UCSD-AML1 (cell line): ENCODE data around the gene NRXN2.
A peak's percentile ranks its signal among the peaks of the same experiment; 100 is the strongest.

Experiments used
- DNase-seq: peaks from one replicate; lab custom pipeline; 2025; ENCODE audit not compliant: unreplicated experiment; lab: John Stamatoyannopoulos, UW

The NRXN2 gene

DNA sequence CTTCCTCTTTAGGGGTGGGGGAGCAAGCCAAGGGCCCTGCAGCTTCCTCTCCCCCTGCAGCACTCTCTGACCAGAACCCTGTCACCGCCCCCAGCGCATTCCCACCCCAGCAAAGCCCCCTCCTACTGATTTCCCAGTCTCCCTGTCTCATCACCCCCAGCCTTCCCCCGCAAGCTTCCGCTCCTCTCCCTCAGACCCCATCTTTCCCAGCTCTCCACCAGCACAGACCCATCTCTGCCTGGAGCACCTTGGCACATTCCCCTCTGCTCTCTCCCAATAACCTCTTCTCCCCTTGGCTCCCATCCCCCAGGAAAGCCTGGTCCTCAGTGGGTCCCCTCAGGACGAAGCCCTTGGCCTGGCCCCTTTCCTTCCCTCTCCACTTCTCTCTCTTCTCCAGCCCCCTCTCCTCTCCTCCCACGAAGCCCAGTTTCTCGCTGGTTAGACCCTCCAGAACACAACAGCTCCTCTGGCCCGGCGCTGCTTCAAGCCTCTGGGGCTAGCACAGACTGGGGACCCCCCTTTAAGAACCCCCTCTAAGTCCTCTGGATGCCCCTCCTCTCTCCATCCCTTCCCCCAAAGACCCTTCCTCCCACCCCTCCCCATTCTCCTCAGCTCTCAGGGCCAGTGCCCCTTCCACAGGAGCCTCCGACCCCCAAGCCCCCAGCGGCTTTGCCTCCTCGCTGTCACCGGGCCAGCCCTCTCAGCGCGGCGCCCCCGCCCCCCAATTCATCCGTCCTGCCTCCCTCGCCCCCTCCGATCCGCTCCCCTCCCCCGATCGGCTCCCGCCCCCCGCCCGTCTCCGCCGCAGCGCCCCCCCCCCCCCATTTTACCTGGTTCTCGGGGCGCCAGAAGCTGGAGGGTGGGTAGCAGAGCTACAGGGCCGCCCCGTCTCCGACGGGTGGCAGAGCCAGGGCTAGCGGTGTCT lies 594 bp downstream of the NRXN2 start:
- no peak for DNase-seq

- DNase-seq, result no peak
Observed at GRCh38 chr11:64721359-64721699, 1.7 kb downstream of the NRXN2 start.

DNA sequence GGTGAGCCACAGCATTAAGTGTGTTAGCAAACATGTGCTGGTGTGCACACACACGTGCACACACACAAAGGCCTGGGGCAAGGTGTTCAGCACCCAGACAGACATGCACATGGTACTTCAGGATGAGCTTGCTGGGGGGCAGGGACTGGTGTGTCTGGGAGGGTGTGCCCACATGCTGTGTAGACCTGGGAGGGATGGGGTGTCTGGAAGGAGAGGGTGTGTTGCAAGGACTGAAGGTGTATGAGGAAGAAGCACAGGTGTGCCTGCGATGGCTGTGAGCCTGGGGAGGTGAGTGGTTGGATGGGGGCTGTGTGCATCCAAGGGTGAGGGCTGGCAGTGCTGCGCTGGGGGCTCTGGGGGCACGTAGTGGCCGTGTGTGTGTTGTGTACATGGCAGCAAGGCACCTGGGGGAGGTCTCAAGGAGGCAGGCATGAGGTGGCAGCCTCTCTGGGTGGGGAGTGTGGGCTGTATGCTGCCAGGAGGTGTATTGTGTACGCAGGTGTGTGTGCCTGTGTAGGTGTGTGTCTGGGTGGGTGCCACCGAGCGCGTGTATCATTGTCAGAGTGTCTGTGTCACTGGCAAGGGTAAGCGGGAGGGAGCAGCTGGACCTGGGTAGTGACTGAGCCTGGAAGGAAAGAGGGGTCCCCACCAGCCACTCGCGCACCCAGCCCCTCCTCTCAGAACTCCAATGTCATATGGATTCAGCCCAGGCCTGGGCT lies 2.2 kb downstream of the NRXN2 start:
- no peak for DNase-seq

DNA sequence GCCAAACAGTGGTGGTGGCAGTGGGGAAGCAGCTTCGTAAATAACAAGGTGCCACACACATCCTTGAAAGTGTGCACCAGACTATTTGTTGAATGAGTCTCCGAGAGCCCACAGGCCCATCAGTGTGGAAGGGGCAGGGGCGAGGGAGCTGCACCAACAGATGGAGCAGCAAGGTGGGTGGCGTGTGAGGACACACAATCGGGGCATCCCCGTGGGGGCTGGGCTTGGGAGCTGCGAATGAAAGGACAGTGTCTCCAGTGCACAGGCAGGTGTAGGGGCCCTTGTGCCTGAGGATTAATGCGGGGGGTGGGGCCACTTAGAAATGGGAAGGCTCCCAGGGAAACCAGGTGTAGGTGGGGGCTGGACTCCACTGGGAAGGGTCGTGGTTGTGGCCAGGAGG lies 2.8 kb downstream of the NRXN2 start:
- DNase-seq, result no peak

DNA sequence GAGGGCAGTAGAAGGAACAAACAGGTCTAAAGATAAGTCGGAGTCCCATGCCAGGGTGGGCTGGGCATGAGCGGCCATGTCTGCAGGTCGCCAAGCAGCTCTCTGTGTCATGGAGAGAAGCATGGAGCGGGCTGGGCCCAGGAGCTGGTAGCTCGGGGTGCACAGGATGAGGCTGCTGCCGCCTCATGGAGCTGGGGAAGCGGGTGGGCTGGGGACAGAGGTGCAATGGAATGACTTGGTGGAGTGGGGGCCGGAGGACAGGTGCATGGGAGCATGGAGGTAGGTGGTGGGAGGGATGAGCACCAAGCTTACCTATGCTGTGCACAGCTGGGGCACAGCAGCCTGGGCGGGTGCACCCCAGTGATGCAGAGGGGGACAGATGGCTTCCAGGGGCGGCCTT lies 3.6 kb downstream of the NRXN2 start:
- DNase-seq, result no peak

DNA sequence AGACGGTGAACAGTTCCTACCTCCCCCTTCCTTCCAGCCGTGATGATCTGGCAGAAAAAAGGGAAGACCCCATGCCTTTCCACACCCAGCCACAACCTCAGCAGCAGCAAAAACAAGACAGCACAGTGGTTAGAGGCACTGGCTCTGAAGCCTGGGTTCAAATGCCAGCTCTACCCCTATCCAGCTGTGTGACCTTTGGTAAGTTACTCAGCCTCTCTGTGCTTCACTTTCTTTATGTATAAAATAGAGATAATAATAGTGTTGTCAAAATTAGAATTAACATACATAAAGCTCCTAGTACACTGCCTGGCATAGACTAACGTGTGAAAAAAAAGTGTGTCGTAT lies 4.2 kb downstream of the NRXN2 start:
- DNase-seq, result no peak

DNA sequence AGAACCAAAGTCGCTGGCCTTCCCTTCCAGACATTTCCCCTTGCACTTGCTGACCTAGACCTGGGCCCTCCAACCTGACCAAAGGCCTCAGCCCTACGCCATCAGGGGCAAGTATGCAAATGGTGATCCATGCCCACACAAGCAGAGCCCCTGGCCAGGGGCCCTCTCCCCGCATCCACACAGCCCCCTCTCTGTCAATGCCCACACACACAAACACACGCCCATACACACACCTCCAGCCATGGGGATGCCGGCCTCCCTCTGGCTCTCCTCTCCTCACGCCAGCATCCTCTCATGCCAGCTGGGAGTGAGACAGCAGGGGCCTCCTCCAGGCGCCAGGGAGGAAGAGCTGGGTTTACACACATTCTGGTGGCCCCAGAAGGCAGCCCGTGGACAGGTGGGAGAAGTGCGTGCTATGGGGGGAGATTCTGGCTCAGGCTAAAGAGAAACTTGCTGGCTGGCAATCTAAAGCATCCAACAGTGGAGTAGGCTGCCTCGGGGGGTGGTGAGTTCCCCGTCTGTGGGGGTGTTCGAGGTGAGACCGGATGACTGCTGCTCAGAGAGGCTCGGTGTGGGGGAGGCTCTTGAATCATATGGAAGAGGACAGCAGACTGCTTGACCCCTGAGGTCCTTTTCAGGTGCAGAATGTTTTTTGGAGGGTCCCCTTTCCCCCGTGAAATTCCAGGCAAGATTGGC lies 4.8 kb downstream of the NRXN2 start:
- DNase-seq, result no peak

DNA sequence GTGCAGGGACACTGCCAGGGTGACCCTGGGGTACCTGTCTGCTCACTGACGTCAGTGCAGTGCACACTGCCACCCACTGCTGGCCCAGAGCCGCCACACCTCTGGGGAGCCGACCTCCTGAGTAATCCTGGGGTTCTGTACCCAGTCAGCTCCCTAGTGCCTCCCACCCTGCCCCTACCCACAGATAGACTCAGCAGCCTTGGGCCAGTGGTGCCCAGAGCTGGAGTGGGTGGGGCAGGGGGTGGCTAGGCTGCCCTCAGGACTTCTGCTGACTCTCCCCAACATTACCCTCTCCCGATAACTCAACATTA lies 5.8 kb downstream of the NRXN2 start:
- no peak for DNase-seq

- peak; percentile 71 for DNase-seq
Observed at GRCh38 chr11:64716473-64717267, 6.3 kb downstream of the NRXN2 start.

DNA sequence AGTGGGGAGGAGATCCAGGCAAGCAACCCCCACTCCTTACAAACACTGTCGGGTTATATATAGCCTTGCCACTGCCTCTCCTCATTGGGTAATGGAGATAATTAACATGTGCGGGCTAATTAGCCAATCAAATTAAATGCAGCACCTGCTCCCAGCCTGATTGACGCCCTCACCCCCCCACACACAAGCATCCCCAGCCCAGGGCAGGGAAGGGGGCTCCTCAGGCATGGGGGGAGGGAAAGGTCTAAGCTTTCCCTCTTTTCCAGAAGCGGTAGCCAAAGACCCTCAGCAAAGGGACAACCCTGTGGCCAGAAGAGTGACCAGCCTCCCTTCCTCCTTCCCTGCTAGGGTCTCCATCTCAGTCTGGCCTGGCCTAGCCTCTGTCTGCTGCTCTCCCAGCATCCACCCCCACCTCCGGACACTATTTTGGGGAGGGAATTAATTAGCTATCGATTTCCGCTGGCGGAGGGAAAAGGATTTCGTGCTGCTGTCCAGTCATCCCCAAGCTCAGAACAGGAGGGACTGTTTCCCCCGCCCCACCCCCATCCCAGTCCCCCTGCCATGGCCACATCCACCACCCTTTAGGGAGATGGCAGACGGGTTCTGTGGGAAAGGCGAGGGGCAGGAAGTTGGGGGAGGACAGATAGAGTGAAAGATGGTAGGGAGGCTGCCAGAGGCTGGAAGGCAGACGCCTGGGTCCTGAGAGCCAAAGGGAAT lies 7.1 kb downstream of the NRXN2 start:
- DNase-seq, result peak; percentile 71

- no peak for DNase-seq
Observed at GRCh38 chr11:64715110-64715509, 7.9 kb downstream of the NRXN2 start.

DNA sequence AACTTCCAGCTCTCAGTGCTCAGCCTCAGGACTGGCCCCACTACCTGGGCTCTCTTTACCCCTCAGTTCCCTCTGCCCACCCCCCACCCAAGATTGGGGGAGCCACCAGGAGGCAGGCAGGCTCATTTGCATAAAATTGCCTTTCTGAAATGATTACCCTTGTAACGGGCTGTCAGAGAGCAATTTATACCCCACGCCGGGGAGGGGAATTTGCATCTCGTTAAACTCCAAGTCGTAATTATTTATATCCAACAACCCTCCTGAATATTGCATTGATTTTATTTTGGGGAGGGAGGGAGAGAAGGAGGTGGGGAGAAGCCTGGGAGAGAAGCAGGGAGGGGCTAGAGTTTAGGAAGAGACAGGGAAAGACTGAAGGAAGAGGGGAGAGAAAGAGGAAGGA lies 8.3 kb downstream of the NRXN2 start:
- no peak for DNase-seq

GRCh38 chr11:64713781-64714363 lies 9.1 kb downstream of the NRXN2 start:
- DNase-seq, result no peak

DNA sequence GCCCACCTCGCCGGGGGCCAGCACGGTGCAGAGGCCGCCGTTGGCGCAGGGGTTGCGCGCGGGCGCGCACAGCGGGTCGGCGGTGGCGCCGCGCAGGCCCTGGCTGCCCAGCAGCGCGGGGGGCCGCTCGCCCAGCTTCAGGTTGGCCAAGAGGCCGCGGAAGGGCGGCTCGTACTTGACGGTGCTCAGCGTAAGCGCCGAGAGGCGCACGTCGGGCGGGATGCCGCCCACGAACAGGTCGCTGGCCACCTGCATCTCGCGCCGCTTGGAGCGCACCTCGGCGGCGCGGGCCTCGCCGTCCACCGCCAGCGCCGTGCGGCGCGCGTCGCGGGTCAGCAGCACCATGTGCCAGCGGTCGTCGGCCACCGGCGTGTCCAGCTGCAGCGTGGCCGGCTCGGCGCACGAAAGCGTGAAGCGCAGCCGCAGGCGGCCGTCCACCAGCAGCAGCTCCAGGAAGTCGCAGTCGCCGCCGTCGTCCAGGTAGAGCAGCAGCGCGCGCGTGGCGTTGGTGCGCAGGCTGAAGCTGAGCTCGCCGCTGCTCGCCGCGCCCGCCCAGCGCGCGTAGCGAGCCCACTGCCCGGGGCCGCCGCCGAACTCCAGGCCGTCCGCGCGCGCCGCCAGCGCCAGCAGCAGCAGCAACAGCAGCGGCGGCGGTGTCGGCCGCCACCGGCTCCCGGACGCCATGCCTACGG lies 9.8 kb downstream of the NRXN2 start:
- peak; percentile 43 for DNase-seq

- no peak for DNase-seq
Observed at GRCh38 chr11:64712430-64713015, 10.5 kb downstream of the NRXN2 start.

- DNase-seq, result no peak
Observed at GRCh38 chr11:64711956-64712362, 11.0 kb downstream of the NRXN2 start.

DNA sequence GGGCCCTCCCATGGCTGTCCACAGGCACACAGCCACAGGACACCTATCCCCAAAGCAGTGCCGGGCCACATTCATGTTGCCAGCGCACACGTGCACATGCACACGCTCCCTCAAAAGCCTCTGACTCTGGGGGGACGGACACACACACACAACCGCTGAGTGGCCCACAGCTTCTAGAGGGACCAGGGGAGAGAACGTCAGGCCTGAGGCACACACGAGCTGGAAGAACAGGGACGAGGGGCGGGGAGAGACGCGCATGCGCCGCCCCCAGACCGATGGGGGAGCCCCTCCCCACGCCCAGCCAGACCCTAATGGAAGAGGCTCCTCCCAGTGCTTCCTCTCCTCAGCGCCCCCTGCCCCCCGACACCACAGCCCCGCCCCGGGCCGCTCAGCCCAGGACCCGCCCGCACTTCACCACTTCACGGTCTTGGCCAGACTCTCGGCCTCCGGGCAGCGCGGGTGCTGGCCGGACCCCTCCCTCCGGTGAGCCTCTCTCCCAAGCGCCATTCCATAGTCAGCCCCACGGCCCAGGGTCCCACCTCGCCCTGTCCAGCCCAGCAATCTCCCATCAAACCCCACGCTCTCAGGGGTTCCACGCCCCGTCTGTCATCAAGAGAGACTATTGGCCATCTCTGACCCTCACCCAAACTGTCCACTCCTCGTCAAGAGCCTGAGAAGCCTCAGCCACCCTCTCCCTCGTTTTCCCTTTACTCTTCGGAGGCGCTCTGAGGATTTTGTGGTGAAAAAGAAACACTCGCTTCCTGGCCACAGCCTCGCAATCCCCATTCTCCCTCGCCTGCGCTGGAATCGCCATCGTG lies 11.7 kb downstream of the NRXN2 start:
- DNase-seq, result no peak

GRCh38 chr11:64710418-64711137 lies 12.4 kb downstream of the NRXN2 start:
- no peak for DNase-seq
